HG02763 (cell line): Measurements from ENCODE around the gene TTBK1.

Experiments
- ATAC-seq: cut with Tn5 transposase; IDR thresholded peaks from one replicate; pipeline ENCODE4 v1.9.1; 2021; ENCODE audit warnings: mild to moderate bottlenecking, moderate library complexity; ENCODE audit not compliant: unreplicated experiment

Gene TTBK1

GRCh38 chr6:43269273-43270007 lies 26.2 kb downstream of the TTBK1 start:
- no peak for ATAC-seq

- ATAC-seq: no peak
These were observed 28.0 kb downstream of the TTBK1 start for GRCh38 chr6:43271103-43271815.

- ATAC-seq: no peak
These were observed 28.7 kb downstream of the TTBK1 start for GRCh38 chr6:43271944-43272343.

- ATAC-seq: no peak
These were observed 30.4 kb downstream of the TTBK1 start for GRCh38 chr6:43273707-43274106.

GRCh38 chr6:43274127-43274915 lies 31.0 kb downstream of the TTBK1 start:
- no peak for ATAC-seq

DNA sequence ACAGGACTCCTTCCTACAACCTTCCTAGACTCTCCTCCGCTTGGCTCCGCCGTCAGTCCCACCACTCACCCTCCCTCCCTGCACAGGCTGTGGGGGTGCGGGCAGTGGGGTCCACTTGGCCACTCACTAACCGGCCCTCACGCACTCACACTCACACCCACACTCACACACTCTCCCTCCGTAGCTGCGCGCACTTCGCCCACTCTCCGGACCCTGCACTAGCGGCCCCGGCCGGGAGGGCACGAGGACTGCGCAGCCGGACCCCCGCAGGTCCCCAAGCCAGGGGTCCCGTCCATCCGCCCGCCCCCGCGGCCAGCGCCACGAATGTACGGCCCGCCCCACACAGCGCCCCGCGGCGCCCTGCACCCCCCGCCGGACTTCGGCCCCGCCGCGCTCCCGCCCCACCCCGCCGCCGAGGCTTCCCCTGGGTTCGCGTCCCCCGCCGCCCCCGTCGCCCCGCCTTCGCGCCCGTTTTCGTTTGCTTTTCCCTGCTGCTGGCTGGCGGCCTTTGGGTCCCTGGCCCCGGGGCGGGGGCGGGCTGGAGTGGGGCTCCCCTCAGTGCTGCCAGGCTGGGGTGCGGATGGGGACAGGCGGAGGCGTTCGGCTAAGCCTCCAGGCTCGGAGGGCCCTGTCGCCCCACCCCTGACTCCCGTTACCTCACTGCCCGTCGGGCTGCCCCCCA lies 31.8 kb downstream of the TTBK1 start:
- no peak for ATAC-seq

DNA sequence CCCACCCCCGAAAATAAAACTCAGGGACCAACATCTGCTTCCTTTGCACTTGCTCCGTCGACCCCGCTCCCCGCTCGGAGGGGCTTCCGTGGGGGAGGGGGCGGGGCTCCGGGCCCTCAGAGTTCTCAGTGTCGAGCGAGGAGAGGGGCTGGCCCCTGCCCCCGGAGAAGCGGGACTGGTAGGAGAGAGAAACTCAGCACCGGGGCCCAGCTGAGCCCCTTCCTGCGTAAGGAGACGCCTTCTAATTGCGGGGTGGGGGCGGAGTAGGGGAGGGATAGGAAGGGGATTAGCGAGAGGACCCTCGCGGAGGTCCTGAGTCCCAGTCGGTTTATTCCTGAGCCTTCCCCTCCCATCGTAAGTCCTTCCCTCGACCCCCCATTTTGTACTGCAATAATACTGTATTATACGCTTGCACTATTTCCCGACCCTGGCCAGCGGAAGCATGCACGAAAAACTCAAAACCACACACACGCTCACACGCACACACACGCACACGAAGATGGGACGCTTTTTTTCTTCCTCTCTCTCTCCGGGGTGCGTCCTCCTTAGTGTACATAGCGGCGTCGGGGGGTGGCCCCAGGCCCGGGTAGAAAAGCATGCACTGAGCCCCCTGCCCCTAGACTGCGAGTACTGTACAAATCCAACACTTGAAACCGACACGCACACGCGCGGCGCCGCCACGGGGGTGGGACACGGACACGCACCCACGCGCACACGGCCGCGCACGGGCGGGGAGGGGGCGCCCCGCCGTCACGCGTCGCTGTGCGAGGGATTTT lies 32.7 kb downstream of the TTBK1 start:
- ATAC-seq: no peak

GRCh38 chr6:43276577-43277305 lies 33.5 kb downstream of the TTBK1 start:
- ATAC-seq: no peak

GRCh38 chr6:43277306-43277642 lies 34.0 kb downstream of the TTBK1 start:
- no peak for ATAC-seq

DNA sequence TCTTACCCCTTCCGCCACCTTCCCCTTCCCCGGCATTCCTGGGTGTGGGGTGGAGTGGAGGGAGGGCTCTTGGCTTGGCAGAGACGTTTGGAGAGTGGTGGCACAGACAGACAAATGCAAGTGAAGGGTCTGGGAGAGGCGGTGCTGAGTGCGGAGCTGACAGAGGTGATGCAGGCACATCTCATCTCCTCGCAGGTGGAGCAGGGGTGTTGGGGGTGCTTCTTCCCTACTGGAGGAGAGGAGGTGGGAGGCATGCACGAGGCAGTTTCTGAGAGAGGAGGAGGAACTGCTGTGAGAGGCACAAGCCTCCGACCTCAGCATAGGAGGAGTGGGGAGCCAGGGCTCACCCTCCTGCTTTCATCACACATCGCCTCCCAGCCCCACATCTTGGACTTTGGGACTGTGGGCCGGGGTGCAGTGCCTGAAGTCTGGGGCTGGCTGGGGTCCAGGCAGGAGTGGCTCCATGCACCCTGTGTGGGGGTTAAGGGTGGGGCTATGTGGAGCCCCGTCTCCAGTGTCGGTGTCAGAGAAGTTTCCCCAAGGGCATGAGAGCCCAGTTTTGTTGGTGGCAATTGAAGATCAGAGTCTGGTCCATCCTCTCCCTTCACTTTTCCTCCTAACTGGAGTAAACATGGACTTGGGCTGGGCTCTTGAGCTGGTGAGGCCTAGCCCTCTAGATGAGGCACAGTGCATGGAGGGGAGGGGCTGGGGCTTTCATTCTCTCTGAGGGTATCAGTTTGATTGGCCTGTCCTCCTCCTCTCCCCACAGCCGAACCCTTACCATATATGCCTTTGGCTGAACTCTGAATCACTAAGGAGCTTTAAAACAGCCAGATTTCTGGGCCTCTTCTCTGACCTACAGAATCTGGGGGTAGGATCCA lies 34.6 kb downstream of the TTBK1 start:
- no peak for ATAC-seq

DNA sequence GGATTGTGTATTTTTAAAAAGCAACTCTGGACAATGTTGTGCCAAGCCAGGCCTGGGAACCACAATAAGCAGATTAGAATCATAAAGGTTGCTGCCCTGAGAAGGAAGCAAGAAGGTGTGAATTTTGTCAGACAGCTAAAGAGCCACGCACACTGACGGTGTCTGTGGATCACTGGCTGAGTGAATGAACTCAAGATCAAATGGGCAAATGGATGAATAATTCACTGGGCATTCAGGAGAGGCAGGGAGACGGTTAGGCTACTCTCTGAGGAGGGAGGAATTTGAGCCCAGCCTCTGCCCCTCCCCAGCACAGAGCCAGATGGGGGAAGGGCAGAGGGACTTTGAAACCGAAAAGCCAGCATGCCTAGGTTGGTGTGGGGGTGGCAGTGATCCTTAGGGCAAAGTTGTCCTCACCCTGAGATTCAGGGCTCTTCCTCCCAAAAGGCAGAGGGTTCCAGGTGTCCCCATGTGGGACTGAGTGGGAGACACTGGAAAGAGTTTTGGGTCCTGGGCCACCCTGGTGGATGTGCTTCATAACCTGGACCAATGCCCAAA lies 35.3 kb downstream of the TTBK1 start:
- no peak for ATAC-seq

GRCh38 chr6:43280234-43280633 lies 37.0 kb downstream of the TTBK1 start:
- no peak for ATAC-seq

DNA sequence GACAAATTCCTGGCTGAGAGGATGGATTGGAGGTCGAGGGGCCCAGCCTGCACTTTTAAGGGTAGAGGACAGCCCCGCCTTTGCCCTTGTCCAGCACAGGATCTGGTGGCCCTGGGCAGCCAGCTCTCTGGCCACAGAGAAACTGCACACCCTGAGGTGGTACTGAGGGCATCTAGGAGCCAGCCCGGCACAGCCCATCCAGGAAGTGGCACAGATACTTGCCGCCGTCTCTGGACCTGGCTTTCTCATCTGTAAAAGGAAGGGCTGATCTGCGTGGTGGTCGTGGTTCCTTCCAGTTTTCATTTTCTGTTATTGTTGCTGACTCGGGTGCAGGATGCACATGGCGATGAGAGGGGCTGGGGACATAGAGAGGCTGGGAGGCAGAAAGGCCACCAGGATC lies 38.8 kb downstream of the TTBK1 start:
- no peak for ATAC-seq

GRCh38 chr6:43282636-43283513 lies 39.6 kb downstream of the TTBK1 start:
- no peak for ATAC-seq

- ATAC-seq: no peak
These were observed 40.2 kb downstream of the TTBK1 start for GRCh38 chr6:43283514-43283901.

DNA sequence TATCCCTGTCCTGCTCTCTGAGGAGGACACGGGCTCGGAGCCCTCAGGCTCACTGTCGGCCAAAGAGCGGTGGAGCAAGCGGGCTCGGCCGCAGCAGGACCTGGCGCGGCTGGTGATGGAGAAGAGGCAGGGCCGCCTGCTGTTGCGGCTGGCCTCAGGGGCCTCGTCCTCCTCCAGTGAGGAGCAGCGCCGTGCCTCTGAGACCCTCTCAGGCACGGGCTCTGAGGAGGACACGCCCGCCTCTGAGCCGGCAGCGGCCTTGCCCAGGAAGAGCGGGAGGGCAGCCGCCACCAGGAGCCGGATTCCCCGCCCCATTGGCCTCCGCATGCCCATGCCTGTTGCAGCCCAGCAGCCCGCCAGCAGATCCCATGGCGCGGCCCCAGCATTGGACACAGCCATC lies 40.6 kb downstream of the TTBK1 start:
- no peak for ATAC-seq

DNA sequence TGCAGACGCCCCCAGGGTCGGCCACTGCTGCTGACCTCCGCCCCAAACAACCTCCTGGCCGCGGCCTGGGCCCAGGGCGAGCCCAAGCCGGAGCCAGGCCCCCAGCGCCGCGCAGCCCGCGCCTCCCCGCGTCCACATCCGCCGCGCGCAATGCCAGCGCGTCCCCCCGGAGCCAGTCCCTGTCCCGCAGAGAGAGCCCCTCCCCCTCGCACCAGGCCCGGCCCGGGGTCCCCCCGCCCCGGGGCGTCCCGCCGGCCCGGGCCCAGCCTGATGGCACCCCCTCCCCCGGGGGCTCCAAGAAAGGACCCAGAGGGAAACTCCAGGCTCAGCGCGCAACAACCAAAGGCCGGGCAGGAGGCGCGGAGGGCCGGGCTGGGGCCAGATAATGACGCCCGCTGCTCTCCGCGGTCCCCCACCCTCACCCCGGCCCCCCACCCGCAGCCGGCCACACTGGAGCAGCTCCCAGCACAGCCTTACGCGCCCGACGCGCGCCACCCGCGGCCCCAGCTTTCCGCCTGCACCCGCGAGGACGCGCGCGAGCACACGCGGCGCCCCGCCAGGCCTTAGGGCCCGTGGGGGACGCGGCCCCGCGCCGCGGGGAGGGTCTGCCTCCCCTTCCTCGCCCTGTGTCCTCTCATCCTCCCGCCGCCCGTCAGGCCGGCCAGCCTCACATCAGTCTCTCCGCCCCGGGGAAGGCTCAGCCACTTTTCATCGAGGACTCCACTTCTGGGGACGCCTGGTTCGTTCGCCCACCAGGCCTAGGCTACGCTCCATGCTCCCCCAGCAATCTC lies 41.9 kb downstream of the TTBK1 start:
- ATAC-seq: no peak
